ENCODE measurements around the gene MIPOL1. TPM values are rescaled to one million over a fixed set of nuclear protein-coding genes. Genes with fewer than 3 reads are reported as not detected.

The MIPOL1 gene
- total and polyA plus RNA-seq, 10 donors, result 0.50 to 15.5 (median 7.3) TPM

DNA sequence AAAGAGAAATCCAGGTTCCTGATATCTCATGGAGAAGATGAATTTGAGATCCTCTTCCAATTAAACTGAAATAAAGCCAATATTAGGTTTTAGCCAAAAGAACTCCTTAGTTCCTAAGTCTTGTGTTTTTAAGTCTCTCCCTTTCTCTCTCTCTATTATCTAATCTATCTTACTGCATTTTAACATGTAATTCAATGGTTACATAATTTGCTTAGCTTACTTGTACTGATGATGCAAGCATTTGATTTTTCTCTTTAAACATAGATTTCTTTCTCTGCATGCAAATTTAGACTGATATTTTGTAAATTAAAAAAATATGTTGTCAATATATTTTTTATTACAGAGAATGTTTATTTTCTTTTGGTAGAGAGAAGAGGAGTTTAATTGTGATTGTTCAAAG lies 78.2 kb downstream of the MIPOL1 start:
- no peak for DNase-seq
- intact Hi-C loops (cut with DNase I; ENCODE audit: low total_unique reads), result no loop called here
- no peak overlapping the region for H3K27ac ChIP-seq
- no peaks in the 10 kb centered on the region for H3K27me3 ChIP-seq (replicated peaks in 1 of 7)
- H3K4me1 ChIP-seq, result no peaks in the 10 kb centered on the region
- H3K9me3 ChIP-seq, result no peaks in the 10 kb centered on the region
- no peak overlapping the region for H3K4me3 ChIP-seq
- TF ChIP-seq POLR2A (IDR thresholded peaks at IDR 0.05) (no peak), POLR2AphosphoS5 (IDR thresholded peaks at IDR 0.05) (no peak)
- TF ChIP-seq, protein P1, sequence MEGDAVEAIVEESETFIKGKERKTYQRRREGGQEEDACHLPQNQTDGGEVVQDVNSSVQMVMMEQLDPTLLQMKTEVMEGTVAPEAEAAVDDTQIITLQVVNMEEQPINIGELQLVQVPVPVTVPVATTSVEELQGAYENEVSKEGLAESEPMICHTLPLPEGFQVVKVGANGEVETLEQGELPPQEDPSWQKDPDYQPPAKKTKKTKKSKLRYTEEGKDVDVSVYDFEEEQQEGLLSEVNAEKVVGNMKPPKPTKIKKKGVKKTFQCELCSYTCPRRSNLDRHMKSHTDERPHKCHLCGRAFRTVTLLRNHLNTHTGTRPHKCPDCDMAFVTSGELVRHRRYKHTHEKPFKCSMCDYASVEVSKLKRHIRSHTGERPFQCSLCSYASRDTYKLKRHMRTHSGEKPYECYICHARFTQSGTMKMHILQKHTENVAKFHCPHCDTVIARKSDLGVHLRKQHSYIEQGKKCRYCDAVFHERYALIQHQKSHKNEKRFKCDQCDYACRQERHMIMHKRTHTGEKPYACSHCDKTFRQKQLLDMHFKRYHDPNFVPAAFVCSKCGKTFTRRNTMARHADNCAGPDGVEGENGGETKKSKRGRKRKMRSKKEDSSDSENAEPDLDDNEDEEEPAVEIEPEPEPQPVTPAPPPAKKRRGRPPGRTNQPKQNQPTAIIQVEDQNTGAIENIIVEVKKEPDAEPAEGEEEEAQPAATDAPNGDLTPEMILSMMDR (IDR thresholded peaks at IDR 0.05 in 8 of 11, conservative IDR thresholded peaks at IDR 0.05 in 3 of 11), result no peak
- no peaks in the 10 kb centered on the region for H3K36me3 ChIP-seq

DNA sequence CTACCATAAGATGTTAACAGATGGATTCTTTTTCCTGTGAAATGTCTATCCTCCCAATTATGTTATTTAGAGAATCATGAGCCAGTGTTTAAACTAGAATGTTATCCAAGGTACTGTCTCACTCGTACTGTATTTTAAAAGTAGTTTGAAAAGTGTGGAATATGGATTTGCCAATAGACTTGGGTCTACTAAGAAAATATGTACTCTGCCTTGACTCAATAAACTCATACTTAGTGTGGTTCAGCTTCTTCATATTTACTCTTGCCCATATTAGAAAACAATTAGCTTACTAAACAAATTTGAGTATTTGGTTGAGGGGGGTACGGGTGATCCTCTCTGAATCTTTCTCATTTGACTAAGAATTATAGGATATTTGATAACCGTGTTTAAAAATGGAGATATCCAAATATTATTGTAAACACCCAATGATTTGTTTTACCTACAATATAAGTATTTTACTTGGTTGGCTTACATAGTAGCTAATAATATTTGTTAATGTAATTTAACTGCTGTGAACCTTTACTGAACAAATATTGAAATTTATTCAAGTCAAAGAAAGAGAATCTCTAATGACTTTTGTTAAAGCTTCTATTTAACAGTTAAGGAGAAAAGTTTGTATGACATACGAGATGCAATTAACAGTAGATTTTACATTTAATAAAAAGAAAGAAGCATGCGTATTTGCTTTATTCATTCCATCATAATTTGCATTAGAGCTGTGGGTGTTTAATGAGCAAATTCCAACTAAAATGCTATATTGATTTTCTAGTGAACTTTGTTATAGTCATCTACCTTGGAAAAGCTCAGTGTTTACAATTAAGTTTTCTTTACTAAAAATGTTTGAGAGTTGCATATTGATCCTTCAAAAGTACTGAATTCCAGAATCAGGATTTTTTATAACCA lies 81.2 kb downstream of the MIPOL1 start:
- TF ChIP-seq POLR2AphosphoS5 (IDR thresholded peaks at IDR 0.05) (no peak), POLR2A (IDR thresholded peaks at IDR 0.05) (no peak)
- TF ChIP-seq, protein P1 (IDR thresholded peaks at IDR 0.05 in 8 of 11, conservative IDR thresholded peaks at IDR 0.05 in 3 of 11), result no peak
- intact Hi-C loops (cut with DNase I; ENCODE audit: low total_unique reads), result no loop called here
- Histone ChIP-seq H3K9me3 (no peaks in the 10 kb centered on the region), H3K36me3 (no peaks in the 10 kb centered on the region), H3K27ac (no peak overlapping the region), H3K27me3 (replicated peaks in 1 of 7) (no peaks in the 10 kb centered on the region), H3K4me1 (no peaks in the 10 kb centered on the region), H3K4me3 (no peak overlapping the region)
- WGBS, 5 donors, result 87 to 93% (median 90%) methylated on average over 5 of the region's 5 CpGs
- no peak for DNase-seq

DNA sequence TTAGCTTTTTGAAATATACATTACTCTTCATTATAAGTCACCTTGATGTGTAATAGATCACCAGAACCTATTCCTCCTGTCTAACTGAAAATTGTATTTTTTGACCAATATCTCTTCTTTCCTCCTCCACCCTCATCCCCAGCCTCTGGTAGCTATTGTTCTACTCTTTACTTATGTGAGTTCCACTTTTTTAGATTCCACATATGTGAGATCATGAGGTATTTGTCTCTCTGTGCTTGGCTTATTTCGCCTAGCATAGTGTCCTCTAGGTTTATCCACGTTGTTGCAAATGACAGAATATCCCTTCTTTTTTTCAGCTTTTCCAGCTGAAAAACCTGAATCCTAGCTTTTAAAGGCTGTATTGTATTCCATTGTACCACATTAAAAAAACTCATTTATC lies 82.1 kb downstream of the MIPOL1 start:
- Histone ChIP-seq H3K36me3 (no peaks in the 10 kb centered on the region), H3K4me3 (no peak overlapping the region), H3K27me3 (replicated peaks in 1 of 7) (no peaks in the 10 kb centered on the region), H3K4me1 (no peaks in the 10 kb centered on the region), H3K9me3 (no peaks in the 10 kb centered on the region), H3K27ac (no peak overlapping the region)
- TF ChIP-seq, protein P1 (IDR thresholded peaks at IDR 0.05 in 8 of 11, conservative IDR thresholded peaks at IDR 0.05 in 3 of 11), result no peak
- TF ChIP-seq POLR2A (IDR thresholded peaks at IDR 0.05) (no peak), POLR2AphosphoS5 (IDR thresholded peaks at IDR 0.05) (no peak)
- DNase-seq, result no peak
- 85 to 94% (median 88%) methylated on average over 2 of the region's 2 CpGs for WGBS, 5 donors
- intact Hi-C loops (cut with DNase I; ENCODE audit: low total_unique reads), result no loop called here

DNA sequence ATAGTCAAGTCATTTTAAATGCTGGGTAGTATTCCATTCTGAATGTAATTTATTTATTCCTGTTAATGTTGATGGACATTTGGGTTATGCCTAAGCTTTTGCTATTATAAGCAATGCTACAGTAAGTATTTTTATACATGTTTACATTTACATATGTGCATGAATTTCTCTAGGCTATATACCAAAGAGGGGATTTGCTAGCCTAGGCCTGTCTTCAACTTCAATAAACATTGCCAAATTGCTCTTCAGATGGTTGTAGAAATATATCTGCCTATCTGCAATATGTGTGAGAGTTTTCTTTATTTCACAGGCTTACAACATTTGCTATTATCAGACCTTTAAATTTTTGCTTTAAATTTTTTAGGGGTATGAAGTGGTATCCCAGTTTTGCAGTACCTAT lies 87.0 kb downstream of the MIPOL1 start:
- TF ChIP-seq, protein P1 (IDR thresholded peaks at IDR 0.05 in 8 of 11, conservative IDR thresholded peaks at IDR 0.05 in 3 of 11), result no peak
- TF ChIP-seq POLR2A (IDR thresholded peaks at IDR 0.05) (no peak), POLR2AphosphoS5 (IDR thresholded peaks at IDR 0.05) (no peak)
- no peaks in the 10 kb centered on the region for H3K4me1 ChIP-seq

More for the DNA sequence above, 87.0 kb downstream of the MIPOL1 start:
- DNase-seq, result no peak
- H3K27me3 ChIP-seq (replicated peaks in 1 of 7), result no peaks in the 10 kb centered on the region
- no peak overlapping the region for H3K27ac ChIP-seq
- no peaks in the 10 kb centered on the region for H3K9me3 ChIP-seq
- H3K4me3 ChIP-seq, result no peak overlapping the region
- intact Hi-C loops (cut with DNase I; ENCODE audit: low total_unique reads), result no loop called here
- peaks cover 0 to 5% (median 0%) of the 10 kb centered on the region in 6 donors for H3K36me3 ChIP-seq
